ENCODE data around the gene TLR6.

Gene TLR6

GRCh38 chr4:38869511-38869910 is 12.9 kb upstream of the TLR6 start:
- TF ChIP-seq CTCF (IDR thresholded peaks at IDR 0.05; ENCODE audit: low read depth, low read length, missing control alignments), result no peak
- H3K4me3 ChIP-seq (replicated peaks; ENCODE audit: low read depth, low read length), result peak overlapping the region; percentile 77
- no peak for DNase-seq (ENCODE audit: extremely low read depth, low read depth)

DNA sequence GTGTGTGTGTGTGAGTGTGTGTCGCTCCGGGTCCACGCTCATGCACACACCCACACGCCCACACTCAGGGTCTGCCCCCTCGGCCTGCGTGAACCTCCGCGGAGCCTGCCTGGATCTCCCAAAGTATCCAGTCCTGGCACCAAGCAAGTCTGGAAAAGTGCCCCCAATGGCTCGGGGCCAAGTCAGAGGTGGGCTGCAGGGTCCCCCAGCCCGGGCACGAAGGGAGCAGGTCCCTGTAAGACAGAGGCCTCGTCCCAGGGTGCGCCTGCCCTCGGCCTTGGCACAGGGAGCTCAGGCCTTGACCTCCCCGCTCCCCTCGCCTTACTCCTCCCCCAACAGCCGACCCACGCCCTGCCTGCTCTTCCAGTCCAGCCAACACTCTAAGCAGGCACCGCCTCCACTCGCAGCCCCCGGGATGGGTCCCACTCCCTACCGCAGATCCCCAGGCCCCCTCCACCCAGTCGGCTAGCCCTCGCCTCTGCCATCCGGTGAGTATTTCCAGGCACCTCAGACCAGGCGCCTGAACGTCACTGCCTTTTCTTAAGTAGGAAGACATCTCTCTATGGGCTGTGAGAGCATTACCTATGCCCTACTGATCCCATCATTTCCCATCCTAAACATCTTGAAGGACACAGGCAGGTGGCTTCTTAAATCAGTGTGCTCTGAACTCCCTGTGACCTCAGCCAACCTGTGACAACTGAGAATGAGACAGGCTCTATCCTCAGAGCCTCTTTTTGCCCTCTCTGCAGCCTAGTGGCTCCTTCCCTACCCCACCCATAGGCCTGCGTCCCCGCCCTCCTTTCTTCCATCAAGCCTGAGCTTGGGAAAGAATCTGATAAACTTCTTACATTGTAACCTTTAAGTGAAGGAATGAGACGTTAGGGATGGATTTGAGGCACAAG is 11.7 kb upstream of the TLR6 start:
- no peak for DNase-seq (ENCODE audit: extremely low read depth, low read depth)
- no peak for TF ChIP-seq CTCF (IDR thresholded peaks at IDR 0.05; ENCODE audit: low read depth, low read length, missing control alignments)
- H3K4me3 ChIP-seq (replicated peaks; ENCODE audit: low read depth, low read length), result peak overlapping the region; percentile 77

DNA sequence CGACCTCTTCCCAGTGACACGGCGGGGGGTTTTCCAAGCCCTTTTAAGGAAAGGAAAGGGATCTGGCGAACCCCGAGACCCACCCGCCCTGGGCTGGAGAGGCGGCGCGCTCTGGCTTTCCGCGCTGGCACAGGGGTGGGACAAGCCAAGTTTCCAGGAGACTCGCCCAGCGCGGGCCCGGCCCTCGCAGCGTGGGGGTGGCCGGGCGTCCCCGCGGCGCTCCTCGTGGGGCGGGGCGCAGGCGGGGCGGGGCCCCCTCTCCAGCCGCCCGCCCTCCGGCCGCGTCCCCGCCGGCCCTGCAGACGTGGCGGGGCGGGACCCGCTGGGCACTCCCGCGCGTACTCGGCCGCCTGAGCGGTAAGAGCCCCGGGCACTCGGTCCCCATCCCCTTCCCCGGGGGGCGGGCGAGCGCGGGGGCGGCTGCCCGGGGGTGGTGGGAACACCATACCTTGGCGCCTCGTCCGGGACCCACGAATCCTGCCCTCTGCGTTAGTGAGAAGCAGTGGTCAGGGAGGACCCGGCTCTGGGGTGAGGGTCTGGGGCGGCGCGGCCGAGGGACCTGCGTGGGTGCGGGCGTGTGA is 11.0 kb upstream of the TLR6 start, which contains the start of gene FAM114A1:
Gene FAM114A1 (plus strand): TSS at position 329 of the 581 bp plus-strand sequence. CDS start 10,273 bp downstream, outside the sequence.
- TF ChIP-seq CTCF (IDR thresholded peaks at IDR 0.05; ENCODE audit: low read depth, low read length, missing control alignments), result no peak
- no peak for DNase-seq (ENCODE audit: extremely low read depth, low read depth)
- peak within 1 kb of the TSS; percentile 77 for H3K4me3 ChIP-seq (replicated peaks; ENCODE audit: low read depth, low read length)

DNA sequence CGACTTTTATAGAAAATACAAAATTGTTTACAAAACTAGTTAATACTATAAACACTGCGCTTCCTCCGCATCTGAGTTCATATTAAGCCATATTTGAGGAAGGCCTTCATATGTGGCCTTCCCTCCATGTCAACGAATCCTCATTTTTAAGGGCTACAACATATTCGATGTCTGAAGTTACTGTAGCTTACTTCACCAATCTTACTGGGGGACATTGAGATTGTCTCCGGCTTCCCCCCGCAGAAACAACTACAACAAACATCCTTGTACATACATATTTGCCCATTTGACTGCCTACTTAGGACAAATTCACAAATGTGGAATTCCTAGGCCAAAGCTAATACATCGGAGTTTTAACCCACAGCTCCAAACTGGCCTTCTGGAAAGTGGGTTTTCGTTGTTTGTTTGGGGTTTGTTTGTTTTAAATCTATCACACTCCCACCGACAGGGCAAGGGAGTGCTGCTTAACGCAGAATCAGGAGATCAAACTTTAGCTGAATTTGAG is 10.4 kb upstream of the TLR6 start:
- no peak for TF ChIP-seq CTCF (IDR thresholded peaks at IDR 0.05; ENCODE audit: low read depth, low read length, missing control alignments)
- peak overlapping the region; percentile 77 for H3K4me3 ChIP-seq (replicated peaks; ENCODE audit: low read depth, low read length)
- no peak for DNase-seq (ENCODE audit: extremely low read depth, low read depth)

DNA sequence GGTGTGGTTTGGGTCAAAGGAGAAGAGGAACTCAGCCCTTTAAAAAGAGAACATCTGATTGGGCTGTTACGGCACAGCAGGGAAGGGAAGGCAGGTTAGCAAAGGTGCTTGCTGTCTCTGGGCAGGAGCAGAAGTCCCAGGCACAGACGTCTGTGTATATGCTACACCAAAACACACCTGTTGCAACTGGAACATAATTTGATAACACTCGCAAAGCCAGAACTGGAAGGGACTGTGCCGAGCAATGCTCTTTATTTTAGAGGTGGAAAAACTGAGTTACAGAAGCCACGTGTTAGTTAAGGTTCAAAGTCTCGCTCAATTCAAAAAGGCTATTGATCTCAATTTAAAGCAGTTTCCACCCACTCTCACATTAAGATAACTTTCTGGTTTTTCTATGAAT is 8.8 kb upstream of the TLR6 start:
- no peak for TF ChIP-seq CTCF (IDR thresholded peaks at IDR 0.05; ENCODE audit: low read depth, low read length, missing control alignments)
- no peak overlapping the region for H3K4me3 ChIP-seq (replicated peaks; ENCODE audit: low read depth, low read length)
- no peak for DNase-seq (ENCODE audit: extremely low read depth, low read depth)

GRCh38 chr4:38861791-38862190 is 5.2 kb upstream of the TLR6 start:
- H3K4me3 ChIP-seq (replicated peaks; ENCODE audit: low read depth, low read length), result no peak overlapping the region
- TF ChIP-seq CTCF (IDR thresholded peaks at IDR 0.05; ENCODE audit: low read depth, low read length, missing control alignments), result no peak
- DNase-seq (ENCODE audit: extremely low read depth, low read depth), result no peak

Measured in HFF-Myc (cell line).